ENCODE results near the gene GZMA. TPM values are rescaled to one million over a fixed set of nuclear protein-coding genes. Genes with fewer than 3 reads are reported as not detected.

Gene GZMA
- total and polyA plus RNA-seq, 2 donors (not counting 1 experiment from before 2014, with no cell fraction given), result 1.0 TPM; not detected in 1

DNA sequence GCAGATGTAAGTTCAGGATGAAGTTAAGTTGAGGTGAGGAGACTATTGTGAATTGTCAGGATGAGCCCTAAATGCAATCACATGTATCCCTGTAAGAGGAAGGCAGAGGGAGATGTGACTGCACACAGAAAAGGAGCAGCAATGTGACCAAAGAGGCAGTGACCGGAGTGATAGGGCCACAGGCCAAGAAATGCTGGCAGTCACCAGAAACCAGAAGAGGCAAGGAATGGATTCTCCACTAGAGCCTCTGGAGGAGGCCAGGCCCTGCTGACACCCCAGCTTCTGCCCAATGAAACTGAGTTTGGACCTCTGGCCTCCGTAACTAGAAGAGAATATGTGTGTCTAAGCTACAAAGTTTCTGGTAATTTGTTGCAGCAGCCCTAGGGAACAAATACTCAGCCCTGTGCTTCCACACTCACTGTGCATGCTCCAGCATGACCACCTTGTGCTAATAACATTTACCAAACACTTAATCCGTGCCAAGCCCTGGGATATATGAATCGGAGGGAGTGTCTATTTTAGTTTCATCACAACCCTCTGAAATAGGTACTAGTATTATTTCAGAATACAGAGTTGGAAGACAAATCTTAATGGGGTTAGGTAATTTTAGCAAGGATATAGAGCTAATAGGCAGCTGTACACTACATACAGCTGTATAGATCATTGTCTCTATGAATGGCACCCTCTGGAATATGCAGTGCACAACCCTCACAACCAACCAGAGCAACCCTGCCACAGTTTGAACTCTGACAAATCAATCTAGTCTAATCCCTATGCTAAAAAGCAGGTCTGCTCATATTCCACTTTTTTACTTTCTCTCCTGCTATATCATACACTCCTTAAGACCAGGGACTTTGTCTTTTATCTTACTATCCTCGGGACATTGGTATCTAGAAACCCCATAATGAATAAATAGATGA, 49.7 kb downstream of the GZMA start:
- H3K4me3 Mint-ChIP-seq, result no peak overlapping the region
- CTCF ChIA-PET, result interaction anchor here (0.6 kb wide), 1 partner anchor 110 kb away, joined by 3 read pairs; no protein-coding TSS in a partner anchor
- Histone ChIP-seq H3K36me3 (replicated peaks in 1 of 2; ENCODE audit: control extremely low read depth in 1 of 2, control insufficient read depth in 1 of 2, extremely low read depth in 1 of 2, insufficient read depth in 2 of 2, low read length in 1 of 2) (no peaks in the 10 kb centered on the region), H3K79me2 (ENCODE audit: control insufficient read depth, insufficient read depth, low read length) (no peaks in the 10 kb centered on the region), H3K27me3 (replicated peaks in 1 of 4; ENCODE audit: control extremely low read depth in 1 of 4, control insufficient read depth in 3 of 4, insufficient read depth in 4 of 4, low read length in 3 of 4) (peaks cover 0 to 7% (median 4%) of the 10 kb centered on the region in 4 experiments), H3K4me2 (replicated peaks; ENCODE audit: low read depth, low read length, poor library complexity, severe bottlenecking) (no peak overlapping the region), H2AFZ (ENCODE audit: insufficient read depth, low read depth, low read length, poor library complexity, severe bottlenecking) (no peak overlapping the region), H3K4me1 (ENCODE audit: control insufficient read depth in 2 of 2, insufficient read depth in 2 of 2, low read length in 2 of 2) (no peaks in the 10 kb centered on the region), H4K20me1 (ENCODE audit: control insufficient read depth, insufficient read depth, low read length, poor library complexity, severe bottlenecking) (no peaks in the 10 kb centered on the region), H3K27ac (ENCODE audit: low read length in 2 of 2) (no peak overlapping the region), H3K4me3 (ENCODE audit: control extremely low read depth in 1 of 5, extremely low read depth in 1 of 5, insufficient read depth in 1 of 5, low read depth in 2 of 5, low read length in 4 of 5) (no peak overlapping the region), H3K9ac (ENCODE audit: low read length) (no peak overlapping the region), H3K9me3 (ENCODE audit: control extremely low read depth in 1 of 3, control insufficient read depth in 2 of 3, insufficient read depth in 1 of 3, low read length in 2 of 3) (peaks cover 0 to 11% (median 0%) of the 10 kb centered on the region in 3 donors)
- intact Hi-C loops (cut with micrococcal nuclease), result no loop called here
- H3K4me1 Mint-ChIP-seq, result no peaks in the 10 kb centered on the region
- no peak for ATAC-seq (ENCODE audit: low read depth)
- H3K27me3 Mint-ChIP-seq, result peaks cover 33% of the 10 kb centered on the region
- 93% methylated on average over 2 of the region's 5 CpGs for WGBS (ENCODE audit: insufficient coverage)
- H3K27ac Mint-ChIP-seq, result no peak overlapping the region
- TF ChIP-seq, protein P1, sequence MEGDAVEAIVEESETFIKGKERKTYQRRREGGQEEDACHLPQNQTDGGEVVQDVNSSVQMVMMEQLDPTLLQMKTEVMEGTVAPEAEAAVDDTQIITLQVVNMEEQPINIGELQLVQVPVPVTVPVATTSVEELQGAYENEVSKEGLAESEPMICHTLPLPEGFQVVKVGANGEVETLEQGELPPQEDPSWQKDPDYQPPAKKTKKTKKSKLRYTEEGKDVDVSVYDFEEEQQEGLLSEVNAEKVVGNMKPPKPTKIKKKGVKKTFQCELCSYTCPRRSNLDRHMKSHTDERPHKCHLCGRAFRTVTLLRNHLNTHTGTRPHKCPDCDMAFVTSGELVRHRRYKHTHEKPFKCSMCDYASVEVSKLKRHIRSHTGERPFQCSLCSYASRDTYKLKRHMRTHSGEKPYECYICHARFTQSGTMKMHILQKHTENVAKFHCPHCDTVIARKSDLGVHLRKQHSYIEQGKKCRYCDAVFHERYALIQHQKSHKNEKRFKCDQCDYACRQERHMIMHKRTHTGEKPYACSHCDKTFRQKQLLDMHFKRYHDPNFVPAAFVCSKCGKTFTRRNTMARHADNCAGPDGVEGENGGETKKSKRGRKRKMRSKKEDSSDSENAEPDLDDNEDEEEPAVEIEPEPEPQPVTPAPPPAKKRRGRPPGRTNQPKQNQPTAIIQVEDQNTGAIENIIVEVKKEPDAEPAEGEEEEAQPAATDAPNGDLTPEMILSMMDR (IDR thresholded peaks at IDR 0.05), result no peak
- no peak for TF ChIP-seq EZH2 (IDR thresholded peaks at IDR 0.05; ENCODE audit: borderline replicate concordance, insufficient read depth, low read depth, low read length, poor library complexity, severe bottlenecking)
- H3K9me3 Mint-ChIP-seq (ENCODE audit: insufficient read depth), result no peaks in the 10 kb centered on the region
- POLR2A ChIA-PET, result no interaction called here
- DNase-seq, result no peak

DNA sequence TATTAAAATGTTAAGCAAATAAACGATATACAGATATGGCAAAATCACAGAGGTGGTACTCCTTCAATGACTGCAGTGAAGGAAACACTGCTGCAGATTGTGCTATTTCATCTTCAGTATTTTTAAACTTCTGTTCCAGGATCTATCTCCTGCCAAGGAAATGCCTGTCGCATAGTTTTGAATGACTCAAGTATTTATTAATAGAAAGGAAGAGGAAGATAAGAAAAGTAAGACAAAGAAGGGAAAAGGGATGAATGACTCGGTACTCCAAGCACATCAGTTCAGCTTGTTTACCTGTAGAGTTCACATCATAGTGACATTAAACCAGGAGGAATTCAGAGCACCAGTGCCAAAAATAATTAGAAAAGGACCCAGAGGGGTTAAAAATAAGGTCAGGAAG, 52.4 kb downstream of the GZMA start:
- POLR2A ChIA-PET, result no interaction called here
- no peak overlapping the region for H3K27ac ChIP-seq (ENCODE audit: low read length in 2 of 2)
- no peaks in the 10 kb centered on the region for H3K36me3 ChIP-seq (replicated peaks in 1 of 2; ENCODE audit: control extremely low read depth in 1 of 2, control insufficient read depth in 1 of 2, extremely low read depth in 1 of 2, insufficient read depth in 2 of 2, low read length in 1 of 2)
- Mint-ChIP-seq H3K27me3 (peaks cover 46% of the 10 kb centered on the region), H3K27ac (no peak overlapping the region), H3K4me1 (no peaks in the 10 kb centered on the region), H3K4me3 (no peak overlapping the region), H3K9me3 (ENCODE audit: insufficient read depth) (no peaks in the 10 kb centered on the region)
- DNase-seq (no peak), ATAC-seq (ENCODE audit: low read depth) (no peak)
- WGBS (ENCODE audit: insufficient coverage), result no CpG with 5 or more reads among the region's 3 CpGs
- CTCF ChIA-PET, result no interaction called here
- H4K20me1 ChIP-seq (ENCODE audit: control insufficient read depth, insufficient read depth, low read length, poor library complexity, severe bottlenecking), result no peaks in the 10 kb centered on the region
- intact Hi-C loops (cut with micrococcal nuclease), result no loop called here
- no peaks in the 10 kb centered on the region for H3K4me1 ChIP-seq (ENCODE audit: control insufficient read depth in 2 of 2, insufficient read depth in 2 of 2, low read length in 2 of 2)
- H3K27me3 ChIP-seq (replicated peaks in 1 of 4; ENCODE audit: control extremely low read depth in 1 of 4, control insufficient read depth in 3 of 4, insufficient read depth in 4 of 4, low read length in 3 of 4), result peaks cover 0 to 10% (median 6%) of the 10 kb centered on the region in 4 experiments
- H3K4me2 ChIP-seq (replicated peaks; ENCODE audit: low read depth, low read length, poor library complexity, severe bottlenecking), result no peak overlapping the region
- no peak overlapping the region for H3K9ac ChIP-seq (ENCODE audit: low read length)
- no peak overlapping the region for H3K4me3 ChIP-seq (ENCODE audit: control extremely low read depth in 1 of 5, extremely low read depth in 1 of 5, insufficient read depth in 1 of 5, low read depth in 2 of 5, low read length in 4 of 5)
- TF ChIP-seq, protein P1 (IDR thresholded peaks at IDR 0.05), result no peak
- no peak for TF ChIP-seq EZH2 (IDR thresholded peaks at IDR 0.05; ENCODE audit: borderline replicate concordance, insufficient read depth, low read depth, low read length, poor library complexity, severe bottlenecking)
- no peaks in the 10 kb centered on the region for H3K79me2 ChIP-seq (ENCODE audit: control insufficient read depth, insufficient read depth, low read length)
- peaks cover 0 to 11% (median 0%) of the 10 kb centered on the region in 3 donors for H3K9me3 ChIP-seq (ENCODE audit: control extremely low read depth in 1 of 3, control insufficient read depth in 2 of 3, insufficient read depth in 1 of 3, low read length in 2 of 3)
- no peak overlapping the region for H2AFZ ChIP-seq (ENCODE audit: insufficient read depth, low read depth, low read length, poor library complexity, severe bottlenecking)
